Measurements from ENCODE around the gene NUP62. TPM values are rescaled to one million over a fixed set of nuclear protein-coding genes. Genes with fewer than 3 reads are reported as not detected.
A peak's percentile ranks its signal among the peaks of the same experiment; 100 is the strongest.

NUP62 gene
- total RNA-seq, 1 experiment from 2014 or later: 85.2 TPM

- Histone ChIP-seq H3K4me1 (ENCODE audit: control insufficient read depth in 1 of 2, insufficient read depth in 2 of 2, low read length in 2 of 2) (peaks cover 1 to 30% of the 10 kb centered on the region in 2 experiments; a peak in 3 of 4 replicates), H4K20me1 (ENCODE audit: insufficient read depth) (no peaks in the 10 kb centered on the region), H3K4me2 (ENCODE audit: low read length) (no peak overlapping the region), H3K9me2 (ENCODE audit: insufficient read depth) (no peaks in the 10 kb centered on the region), H2AFZ (ENCODE audit: low read depth, low read length, poor library complexity, severe bottlenecking) (no peak overlapping the region), H3K9me3 (ENCODE audit: control insufficient read depth in 1 of 2, insufficient read depth in 1 of 2, low read depth in 1 of 2, low read length in 2 of 2) (no peaks in the 10 kb centered on the region), H3K27me3 (ENCODE audit: insufficient read depth, low read length) (no peaks in the 10 kb centered on the region), H3K27ac (ENCODE audit: low read depth, low read length) (peak overlapping the region; percentile 45; the same call in 1 of the 2 replicates), H3K9ac (ENCODE audit: low read length) (no peak overlapping the region), H3K4me3 (replicated peaks in 1 of 2; ENCODE audit: low read depth in 1 of 2, low read length in 2 of 2) (no peak overlapping the region), H3K36me3 (ENCODE audit: control insufficient read depth in 1 of 2, insufficient read depth in 2 of 2, low read length in 2 of 2) (peaks cover 15 to 27% of the 10 kb centered on the region in 2 experiments; a peak in 3 of 4 replicates), H3K79me2 (ENCODE audit: insufficient read depth, low read length) (peaks cover 32% of the 10 kb centered on the region)
- intact Hi-C loops (cut with micrococcal nuclease): no loop called here
- POLR2A ChIA-PET: no interaction called here
- no peak for DNase-seq (ENCODE audit: low read depth, low spot score)
- RAD21 ChIA-PET (ENCODE audit: low non-redundant PET in 1 of 2, low total read pairs in 2 of 2, uncharacterized antibody in 2 of 2, unreplicated experiment in 2 of 2): no interaction called here
- CTCF ChIA-PET: no interaction called here
- no TSS peak for BruUV-seq (replicated peaks)
- TF ChIP-seq SIN3A (IDR thresholded peaks at IDR 0.05; ENCODE audit: low read depth) (no peak), EZH2phosphoT487 (IDR thresholded peaks at IDR 0.05; ENCODE audit: borderline replicate concordance) (no peak), EZH2 (IDR thresholded peaks at IDR 0.05) (no peak), POLR2AphosphoS5 (IDR thresholded peaks at IDR 0.05; ENCODE audit: low read depth, low read length) (no peak; the same call in 1 of the 2 replicates), ZFX (IDR thresholded peaks at IDR 0.05) (no peak), ELF1 (IDR thresholded peaks at IDR 0.05; ENCODE audit: borderline replicate concordance, low read depth) (no peak), RAD21 (IDR thresholded peaks at IDR 0.05; ENCODE audit: low read depth) (no peak)
- TF ChIP-seq, protein P1, sequence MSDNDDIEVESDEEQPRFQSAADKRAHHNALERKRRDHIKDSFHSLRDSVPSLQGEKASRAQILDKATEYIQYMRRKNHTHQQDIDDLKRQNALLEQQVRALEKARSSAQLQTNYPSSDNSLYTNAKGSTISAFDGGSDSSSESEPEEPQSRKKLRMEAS (IDR thresholded peaks at IDR 0.05): no peak
- no peak for ATAC-seq
Measured at GRCh38 chr19:49857838-49858087, 71.5 kb downstream of the NUP62 start.

DNA sequence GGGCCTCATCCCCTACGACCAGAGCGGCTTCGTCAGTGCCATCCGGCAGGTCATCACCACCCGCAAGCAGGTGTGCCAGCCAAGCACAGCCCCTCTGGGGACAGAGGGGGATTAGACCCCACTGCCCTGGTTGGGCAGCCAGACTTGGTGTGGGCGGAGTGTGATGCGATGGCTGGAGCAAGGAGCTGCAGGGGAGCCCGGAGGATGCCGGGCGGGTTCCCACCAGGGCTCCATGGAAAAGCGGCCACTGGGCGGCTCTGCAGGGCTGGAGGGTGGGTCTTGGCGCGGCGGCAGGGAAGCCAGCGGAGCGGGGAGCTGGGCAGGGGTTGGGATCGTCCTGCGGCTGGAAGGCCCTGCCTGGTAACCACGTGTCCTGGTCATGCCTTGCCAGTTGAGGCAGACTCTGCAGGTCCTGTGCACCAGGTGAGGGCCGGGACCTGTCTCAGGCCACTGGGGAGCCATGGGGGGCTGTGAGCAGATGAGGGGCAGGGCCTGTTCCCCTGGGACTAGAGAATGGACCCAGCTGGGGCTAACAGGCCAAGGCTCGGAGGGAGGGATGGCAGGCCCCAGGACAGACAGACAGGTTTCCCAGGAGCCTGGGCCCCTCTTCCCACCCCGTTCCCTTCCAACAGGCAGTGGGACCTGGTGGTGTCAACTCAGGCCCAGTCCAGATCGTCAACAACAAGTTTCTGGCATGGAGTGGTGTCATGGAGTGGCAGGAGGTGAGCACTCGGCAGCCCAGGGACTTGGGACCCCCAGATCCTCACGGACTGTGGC, 72.1 kb downstream of the NUP62 start:
- intact Hi-C loops (cut with micrococcal nuclease): no loop called here
- ATAC-seq: peak; percentile 8
- Histone ChIP-seq H3K79me2 (ENCODE audit: insufficient read depth, low read length) (peaks cover 37% of the 10 kb centered on the region), H3K4me3 (replicated peaks in 1 of 2; ENCODE audit: low read depth in 1 of 2, low read length in 2 of 2) (no peak overlapping the region), H3K4me1 (ENCODE audit: control insufficient read depth in 1 of 2, insufficient read depth in 2 of 2, low read length in 2 of 2) (peaks cover 7 to 34% of the 10 kb centered on the region in 2 experiments), H3K36me3 (ENCODE audit: control insufficient read depth in 1 of 2, insufficient read depth in 2 of 2, low read length in 2 of 2) (peaks cover 15 to 27% of the 10 kb centered on the region in 2 experiments; a peak in 3 of 4 replicates), H3K9me2 (ENCODE audit: insufficient read depth) (no peaks in the 10 kb centered on the region), H4K20me1 (ENCODE audit: insufficient read depth) (no peaks in the 10 kb centered on the region), H2AFZ (ENCODE audit: low read depth, low read length, poor library complexity, severe bottlenecking) (no peak overlapping the region), H3K27me3 (ENCODE audit: insufficient read depth, low read length) (no peaks in the 10 kb centered on the region), H3K9me3 (ENCODE audit: control insufficient read depth in 1 of 2, insufficient read depth in 1 of 2, low read depth in 1 of 2, low read length in 2 of 2) (no peaks in the 10 kb centered on the region), H3K9ac (ENCODE audit: low read length) (no peak overlapping the region), H3K27ac (ENCODE audit: low read depth, low read length) (peak overlapping the region; percentile 45; the same call in 1 of the 2 replicates), H3K4me2 (ENCODE audit: low read length) (no peak overlapping the region)
- BruUV-seq (replicated peaks): no TSS peak
- POLR2A ChIA-PET: no interaction called here
- no peak for DNase-seq (ENCODE audit: low read depth, low spot score)
- CTCF ChIA-PET: no interaction called here
- RAD21 ChIA-PET (ENCODE audit: low non-redundant PET in 1 of 2, low total read pairs in 2 of 2, uncharacterized antibody in 2 of 2, unreplicated experiment in 2 of 2): no interaction called here
- TF ChIP-seq EZH2phosphoT487 (IDR thresholded peaks at IDR 0.05; ENCODE audit: borderline replicate concordance) (no peak), POLR2AphosphoS5 (IDR thresholded peaks at IDR 0.05; ENCODE audit: low read depth, low read length) (no peak; the same call in none of the 2 replicates), POLR2A (IDR thresholded peaks at IDR 0.05; ENCODE audit: borderline replicate concordance, extremely low read depth, insufficient read depth, insufficient read length) (no peak), FOSL1 (IDR thresholded peaks at IDR 0.05; ENCODE audit: low read depth) (no peak), RAD21 (IDR thresholded peaks at IDR 0.05; ENCODE audit: low read depth) (no peak)

Small RNA genes lying within 50 kb of the gene (microRNA-seq; reads per million reads assigned to microRNA genes)
- 1.2 reads per million for gene MIR4750 (ENCODE audit: borderline number of aligned reads)

Other genes starting within 250 kb of the NUP62 start
- 12.1 TPM for gene ADM5, start 239.9 kb downstream of the NUP62 start, total RNA-seq (2021; ENCODE audit: unreplicated experiment)
- 12.0 TPM for gene CPT1C, start 238.4 kb downstream of the NUP62 start, total RNA-seq (2021; ENCODE audit: unreplicated experiment)
- 0.76 TPM for gene TSKS, start 166.2 kb downstream of the NUP62 start, total RNA-seq (2021; ENCODE audit: unreplicated experiment)
- 102 TPM for gene AP2A1, start 162.5 kb downstream of the NUP62 start, total RNA-seq (2021; ENCODE audit: unreplicated experiment)
- gene FUZ, start 116.2 kb downstream of the NUP62 start, total RNA-seq (2021; ENCODE audit: unreplicated experiment): 1.1 TPM
- 77.7 TPM for gene MED25, start 111.2 kb downstream of the NUP62 start, total RNA-seq (2021; ENCODE audit: unreplicated experiment)
- 236 TPM for gene PTOV1, start 78.3 kb downstream of the NUP62 start, total RNA-seq (2021; ENCODE audit: unreplicated experiment)
- 129 TPM for gene PNKP, start 61.9 kb downstream of the NUP62 start, total RNA-seq (2021; ENCODE audit: unreplicated experiment)
- gene AKT1S1, start 52.1 kb downstream of the NUP62 start, total RNA-seq (2021; ENCODE audit: unreplicated experiment): 70.6 TPM
- gene TBC1D17, start 51.8 kb downstream of the NUP62 start, total RNA-seq (2021; ENCODE audit: unreplicated experiment): 32.9 TPM
- gene IL4I1, start 32.6 kb downstream of the NUP62 start, total RNA-seq (2021; ENCODE audit: unreplicated experiment): 0.71 TPM
- 28.2 TPM for gene ATF5, start 299 bp downstream of the NUP62 start, total RNA-seq (2021; ENCODE audit: unreplicated experiment)
- not detected for gene SIGLEC11, start 31.7 kb upstream of the NUP62 start, total RNA-seq (2021; ENCODE audit: unreplicated experiment)
- gene VRK3, start 95.9 kb upstream of the NUP62 start, total RNA-seq (2021; ENCODE audit: unreplicated experiment): 44.0 TPM
- gene ZNF473, start 96.5 kb upstream of the NUP62 start, total RNA-seq (2021; ENCODE audit: unreplicated experiment): 19.8 TPM
- not detected for gene IZUMO2, start 233.8 kb upstream of the NUP62 start, total RNA-seq (2021; ENCODE audit: unreplicated experiment)